ENCODE data around the gene P2RY4. TPM values are rescaled to one million over a fixed set of nuclear protein-coding genes. Genes with fewer than 3 reads are reported as not detected.
"Not testable (repeated sequence)": the region's sequence is repeated elsewhere in the genome, so short reads cannot be mapped to it uniquely, and the experiment has no call there.

P2RY4 gene
- total RNA-seq, 4 donors from 2014 or later = 0.28 to 0.79 TPM; not detected in 2

GRCh38 chrX:70281951-70282350 is 21.9 kb upstream of the P2RY4 start, which contains the start of gene RAB41:
Gene RAB41, plus strand, starts transcription at chrX:70282172. Its CDS starts 46 bp downstream, at chrX:70282218.
- ATAC-seq (ENCODE audit: low FRiP score) = no peak
- no peak for TF ChIP-seq CTCF (IDR thresholded peaks at IDR 0.05)
- no peak for DNase-seq (ENCODE audit: low spot score)

- DNase-seq (ENCODE audit: low spot score) (no peak), ATAC-seq (ENCODE audit: low FRiP score) (no peak)
- no peak for TF ChIP-seq CTCF (IDR thresholded peaks at IDR 0.05)
These were observed 20.6 kb upstream of the P2RY4 start for GRCh38 chrX:70280573-70280972.

- no peak for TF ChIP-seq CTCF (IDR thresholded peaks at IDR 0.05)
- DNase-seq (ENCODE audit: low spot score) (no peak), ATAC-seq (ENCODE audit: low FRiP score) (no peak)
These were observed 19.1 kb upstream of the P2RY4 start for GRCh38 chrX:70279081-70279480.

- not testable (repeated sequence) for ATAC-seq (ENCODE audit: low FRiP score); DNase-seq (ENCODE audit: low spot score)
These were observed 14.0 kb upstream of the P2RY4 start for GRCh38 chrX:70274029-70274428.

GRCh38 chrX:70268034-70268433 is 8.0 kb upstream of the P2RY4 start, which contains the start of gene ARR3:
Gene ARR3, plus strand, starts transcription at chrX:70268334. Its CDS starts 1,052 bp downstream, at chrX:70269386.
- ATAC-seq (ENCODE audit: low FRiP score) (no peak), DNase-seq (ENCODE audit: low spot score) (no peak)
- no peak for TF ChIP-seq CTCF (IDR thresholded peaks at IDR 0.05)

- TF ChIP-seq CTCF (IDR thresholded peaks at IDR 0.05) = no peak
- DNase-seq (ENCODE audit: low spot score) = no peak
- ATAC-seq (ENCODE audit: low FRiP score) = no peak
These were observed 4.8 kb upstream of the P2RY4 start for GRCh38 chrX:70264784-70265183.

GRCh38 chrX:70262952-70263567 is 3.1 kb upstream of the P2RY4 start:
- DNase-seq (ENCODE audit: low spot score) (no peak), ATAC-seq (ENCODE audit: low FRiP score) (no peak)
- no peak for TF ChIP-seq CTCF (IDR thresholded peaks at IDR 0.05)

Data from omental fat pad (tissue), 4 donors.